Measurements from ENCODE around the gene NCAPG2.

The NCAPG2 gene

DNA sequence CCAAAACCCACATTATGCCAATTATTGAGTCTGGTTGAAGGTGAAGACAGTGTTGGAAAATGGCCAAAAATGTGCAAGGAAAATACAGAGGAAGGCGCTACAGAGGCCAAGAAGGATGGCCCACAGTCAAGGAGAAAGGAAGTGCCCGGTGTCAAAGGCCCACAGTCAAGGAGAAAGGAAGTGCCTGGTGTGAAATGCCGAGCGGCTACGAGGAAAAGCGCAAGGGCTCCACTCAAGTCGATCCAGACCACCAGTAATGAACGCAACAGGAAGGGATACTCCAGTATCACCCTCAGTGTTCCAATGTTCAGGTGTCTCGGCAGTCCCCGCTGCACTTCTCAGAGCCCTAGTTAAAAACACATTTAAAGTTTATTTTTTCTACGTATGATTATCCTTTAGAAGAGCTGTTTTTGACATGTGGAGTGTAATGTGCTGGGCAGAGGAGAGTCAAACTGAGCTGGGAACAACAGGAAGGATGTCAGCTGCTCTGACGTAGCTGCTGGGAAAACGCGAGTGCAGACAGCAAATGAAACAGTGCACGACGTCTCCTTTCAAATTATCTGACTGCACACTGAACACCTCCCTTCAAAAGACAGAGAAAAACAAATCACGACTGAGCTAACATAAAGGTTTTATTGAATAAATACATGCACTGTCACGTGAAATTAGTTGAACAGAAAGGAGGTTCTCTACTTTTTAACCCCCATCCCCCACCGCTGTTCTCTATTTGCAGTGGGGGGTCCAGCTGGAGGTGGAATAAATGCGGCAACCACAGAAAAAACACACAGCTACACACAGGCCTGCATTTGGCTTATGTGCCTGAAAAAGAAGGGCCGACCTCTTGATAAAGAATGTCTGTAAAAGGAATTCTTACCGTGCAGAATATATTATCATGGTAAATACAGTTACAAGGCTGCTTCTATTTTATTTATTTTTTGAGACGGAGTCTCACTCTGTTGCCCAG, 26.1 kb upstream of the NCAPG2 start:
- DNase-seq (ENCODE audit: low read depth), result no peak
- no peak overlapping the region for H3K4me3 ChIP-seq (ENCODE audit: control insufficient read depth, low read depth, low read length)
- TF ChIP-seq, protein P1, sequence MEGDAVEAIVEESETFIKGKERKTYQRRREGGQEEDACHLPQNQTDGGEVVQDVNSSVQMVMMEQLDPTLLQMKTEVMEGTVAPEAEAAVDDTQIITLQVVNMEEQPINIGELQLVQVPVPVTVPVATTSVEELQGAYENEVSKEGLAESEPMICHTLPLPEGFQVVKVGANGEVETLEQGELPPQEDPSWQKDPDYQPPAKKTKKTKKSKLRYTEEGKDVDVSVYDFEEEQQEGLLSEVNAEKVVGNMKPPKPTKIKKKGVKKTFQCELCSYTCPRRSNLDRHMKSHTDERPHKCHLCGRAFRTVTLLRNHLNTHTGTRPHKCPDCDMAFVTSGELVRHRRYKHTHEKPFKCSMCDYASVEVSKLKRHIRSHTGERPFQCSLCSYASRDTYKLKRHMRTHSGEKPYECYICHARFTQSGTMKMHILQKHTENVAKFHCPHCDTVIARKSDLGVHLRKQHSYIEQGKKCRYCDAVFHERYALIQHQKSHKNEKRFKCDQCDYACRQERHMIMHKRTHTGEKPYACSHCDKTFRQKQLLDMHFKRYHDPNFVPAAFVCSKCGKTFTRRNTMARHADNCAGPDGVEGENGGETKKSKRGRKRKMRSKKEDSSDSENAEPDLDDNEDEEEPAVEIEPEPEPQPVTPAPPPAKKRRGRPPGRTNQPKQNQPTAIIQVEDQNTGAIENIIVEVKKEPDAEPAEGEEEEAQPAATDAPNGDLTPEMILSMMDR (conservative IDR thresholded peaks at IDR 0.05; ENCODE audit: control insufficient read depth, insufficient read depth, low read depth, low read length), result no peak

DNA sequence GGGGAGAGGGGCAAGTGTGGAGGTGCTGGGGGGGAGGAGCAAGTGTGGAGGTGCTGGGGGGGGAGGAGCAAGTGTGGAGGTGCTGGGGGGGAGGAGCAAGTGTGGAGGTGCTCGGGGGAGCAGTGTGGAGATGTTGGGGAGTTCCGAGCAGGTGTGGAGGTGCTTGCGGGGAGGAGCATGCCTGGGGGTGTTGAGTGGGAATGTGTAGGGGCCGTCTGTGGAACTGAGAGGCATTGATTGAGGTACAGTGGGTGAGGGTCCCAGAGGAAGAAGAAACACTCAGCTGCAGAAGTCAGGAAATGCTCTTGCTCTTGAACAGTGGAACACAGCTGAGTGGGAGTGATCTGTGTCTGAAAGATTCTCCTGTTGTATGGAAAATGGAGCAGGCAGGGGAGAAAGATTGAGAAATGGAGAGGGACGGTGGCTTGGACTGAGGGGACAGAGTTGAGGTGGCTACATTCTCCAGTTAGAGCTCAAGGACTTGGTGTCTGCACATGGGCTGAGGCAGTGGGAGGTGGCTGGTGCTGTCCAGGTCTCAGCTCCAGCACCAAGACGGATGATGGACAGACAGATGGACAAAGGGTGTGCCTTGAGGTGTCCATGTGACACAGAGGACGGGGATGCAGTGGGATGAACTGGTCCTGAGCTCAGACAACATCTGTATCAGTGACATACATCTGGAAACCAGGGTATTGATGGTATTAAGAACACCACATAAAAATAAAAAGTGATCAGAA, 25.2 kb upstream of the NCAPG2 start:
- TF ChIP-seq, protein P1 (conservative IDR thresholded peaks at IDR 0.05; ENCODE audit: control insufficient read depth, insufficient read depth, low read depth, low read length), result no peak
- H3K4me3 ChIP-seq (ENCODE audit: control insufficient read depth, low read depth, low read length), result no peak overlapping the region
- no peak for DNase-seq (ENCODE audit: low read depth)

DNA sequence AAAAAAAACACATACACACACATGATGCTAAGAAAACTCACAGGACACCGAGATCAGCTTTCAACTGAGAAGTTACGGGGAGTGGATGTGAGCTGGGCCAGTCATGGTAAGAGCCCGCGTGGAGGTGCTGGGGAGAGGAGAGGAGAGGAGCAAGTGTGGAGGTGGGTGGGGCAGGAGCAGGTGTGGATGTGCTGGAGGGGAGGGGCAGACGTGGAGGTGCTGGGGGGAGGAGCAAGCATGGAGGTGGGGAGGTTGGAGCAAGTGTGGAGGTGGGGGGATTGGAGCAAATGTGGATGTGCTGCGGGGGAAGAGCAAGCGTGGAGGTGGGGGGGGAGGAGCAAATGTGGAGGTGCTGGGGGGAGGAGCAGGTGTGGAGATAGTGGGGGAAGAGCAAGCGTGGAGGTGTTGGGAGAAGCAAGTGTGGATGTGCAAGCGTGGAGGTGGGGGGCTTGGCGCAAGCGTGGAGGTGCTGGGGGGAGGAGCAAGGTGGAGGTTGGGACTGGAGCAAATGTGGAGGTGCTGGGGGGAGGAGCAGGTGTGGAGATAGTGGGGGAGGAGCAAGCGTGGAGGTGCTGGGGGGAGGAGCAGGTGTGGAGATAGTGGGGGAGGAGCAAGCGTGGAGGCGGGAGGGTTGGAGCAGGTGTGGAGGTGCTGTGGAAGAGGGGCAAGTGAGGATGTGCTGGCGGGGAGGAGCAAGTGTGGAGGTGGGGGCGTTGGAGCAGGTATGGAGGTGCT, 24.5 kb upstream of the NCAPG2 start:
- TF ChIP-seq, protein P1 (conservative IDR thresholded peaks at IDR 0.05; ENCODE audit: control insufficient read depth, insufficient read depth, low read depth, low read length), result no peak
- H3K4me3 ChIP-seq (ENCODE audit: control insufficient read depth, low read depth, low read length), result no peak overlapping the region
- DNase-seq (ENCODE audit: low read depth), result no peak

DNA sequence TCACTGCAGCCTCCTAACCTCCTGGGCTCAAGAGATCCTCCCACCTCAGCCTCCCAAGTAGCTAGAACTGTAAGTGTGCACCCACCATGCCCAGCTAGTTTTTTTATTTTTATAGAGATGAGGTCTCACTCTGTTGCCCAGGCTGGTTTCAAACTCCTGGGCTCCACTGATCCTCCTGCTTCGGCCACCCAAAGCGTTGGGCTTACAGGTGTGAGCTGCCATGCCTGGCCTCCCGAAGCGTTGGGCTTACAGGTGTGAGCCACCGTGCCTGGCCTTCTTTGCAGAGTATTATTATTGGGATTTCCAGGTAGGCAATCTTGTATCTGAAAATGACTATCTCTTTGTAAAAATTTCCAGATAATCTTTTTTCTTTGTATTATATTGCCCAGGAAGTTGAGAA, 23.1 kb upstream of the NCAPG2 start:
- no peak for DNase-seq (ENCODE audit: low read depth)
- no peak overlapping the region for H3K4me3 ChIP-seq (ENCODE audit: control insufficient read depth, low read depth, low read length)
- TF ChIP-seq, protein P1 (conservative IDR thresholded peaks at IDR 0.05; ENCODE audit: control insufficient read depth, insufficient read depth, low read depth, low read length), result no peak

DNA sequence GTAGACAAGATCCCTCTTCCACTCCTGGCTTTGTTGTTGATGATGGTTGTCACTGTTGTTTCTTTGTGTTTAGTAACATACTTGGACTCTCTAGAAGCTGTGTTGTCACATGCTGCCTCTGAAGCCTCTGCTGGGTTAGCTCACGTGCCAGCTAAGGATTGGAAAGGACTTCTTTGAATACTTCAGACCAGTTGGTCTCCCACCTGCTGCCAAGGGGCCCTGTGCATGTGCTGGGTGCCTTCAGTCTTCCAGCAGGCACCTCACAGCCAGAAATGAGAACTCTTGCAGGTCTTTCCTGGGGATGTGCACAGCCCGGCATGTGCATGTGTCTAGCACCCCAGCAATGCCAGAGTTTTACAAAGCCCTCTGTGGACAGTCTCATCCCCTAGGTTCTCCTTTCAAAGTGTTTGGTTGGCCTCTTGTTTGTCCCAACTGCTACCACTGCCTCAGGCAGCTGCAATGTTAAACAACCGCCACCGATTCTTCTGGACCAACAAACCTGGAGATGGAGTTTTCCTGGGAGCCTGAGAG, 21.7 kb upstream of the NCAPG2 start:
- no peak for DNase-seq (ENCODE audit: low read depth)
- H3K4me3 ChIP-seq (ENCODE audit: control insufficient read depth, low read depth, low read length), result no peak overlapping the region
- TF ChIP-seq, protein P1 (conservative IDR thresholded peaks at IDR 0.05; ENCODE audit: control insufficient read depth, insufficient read depth, low read depth, low read length), result no peak

- DNase-seq (ENCODE audit: low read depth), result no peak
- H3K4me3 ChIP-seq (ENCODE audit: control insufficient read depth, low read depth, low read length), result no peak overlapping the region
- TF ChIP-seq, protein P1 (conservative IDR thresholded peaks at IDR 0.05; ENCODE audit: control insufficient read depth, insufficient read depth, low read depth, low read length), result no peak
These were observed 20.8 kb upstream of the NCAPG2 start for GRCh38 chr7:158725506-158725800.
